ENCODE data around the gene ZNF285.
"Not testable (repeated sequence)": the region's sequence is repeated elsewhere in the genome, so short reads cannot be mapped to it uniquely, and the experiment has no call there.

The ZNF285 gene

DNA sequence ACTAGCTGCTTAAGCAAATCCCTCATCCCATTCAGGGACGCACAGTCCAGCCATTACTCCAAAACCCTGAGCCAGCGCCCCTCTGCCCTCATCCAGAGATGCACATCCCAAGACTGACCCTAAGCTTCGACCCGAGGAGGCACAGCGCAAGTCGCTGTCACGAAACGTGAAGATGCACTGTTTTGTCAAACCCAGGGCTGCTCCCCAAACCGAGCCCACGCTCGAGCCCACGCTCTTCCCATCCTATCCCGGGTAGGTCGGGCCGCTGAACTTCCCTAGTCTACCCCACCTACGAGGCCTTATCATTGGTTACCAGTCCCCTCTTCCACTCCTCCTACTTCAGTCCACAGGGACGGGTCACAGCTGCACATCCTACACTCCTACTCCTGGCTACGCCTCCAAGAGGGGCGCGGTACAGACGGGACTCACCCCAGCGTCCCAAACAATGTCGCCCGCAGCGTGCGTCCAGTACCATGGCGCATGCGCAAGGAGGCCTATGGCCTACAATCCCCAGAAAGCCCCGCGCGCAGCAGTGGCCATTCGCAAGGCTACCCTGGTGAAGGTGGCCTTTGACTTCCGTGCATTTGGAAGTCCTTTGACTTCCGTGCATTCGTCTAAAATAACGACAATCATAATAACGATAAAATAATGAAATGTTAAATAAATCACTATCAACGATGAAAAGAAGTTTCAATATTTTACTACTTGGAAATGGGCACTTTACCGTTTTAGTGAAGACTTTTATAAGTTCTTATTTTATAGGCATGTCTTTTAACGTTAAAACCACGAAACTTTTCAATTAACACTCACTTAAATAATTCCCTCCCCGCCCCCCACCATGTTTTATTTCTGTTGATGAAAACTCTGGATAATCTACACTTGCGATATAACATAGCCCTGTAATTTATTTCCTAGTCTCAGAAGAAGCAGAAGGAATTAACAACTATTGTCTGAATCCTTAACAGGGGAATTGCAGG, at the start of gene ZNF285:
ZNF285 (minus strand) TSS at position 470 of the 977 bp plus-strand sequence. CDS start 4,395 bp downstream, outside the sequence.
- DNase-seq (ENCODE audit: low spot score), result peak; percentile 65

DNA sequence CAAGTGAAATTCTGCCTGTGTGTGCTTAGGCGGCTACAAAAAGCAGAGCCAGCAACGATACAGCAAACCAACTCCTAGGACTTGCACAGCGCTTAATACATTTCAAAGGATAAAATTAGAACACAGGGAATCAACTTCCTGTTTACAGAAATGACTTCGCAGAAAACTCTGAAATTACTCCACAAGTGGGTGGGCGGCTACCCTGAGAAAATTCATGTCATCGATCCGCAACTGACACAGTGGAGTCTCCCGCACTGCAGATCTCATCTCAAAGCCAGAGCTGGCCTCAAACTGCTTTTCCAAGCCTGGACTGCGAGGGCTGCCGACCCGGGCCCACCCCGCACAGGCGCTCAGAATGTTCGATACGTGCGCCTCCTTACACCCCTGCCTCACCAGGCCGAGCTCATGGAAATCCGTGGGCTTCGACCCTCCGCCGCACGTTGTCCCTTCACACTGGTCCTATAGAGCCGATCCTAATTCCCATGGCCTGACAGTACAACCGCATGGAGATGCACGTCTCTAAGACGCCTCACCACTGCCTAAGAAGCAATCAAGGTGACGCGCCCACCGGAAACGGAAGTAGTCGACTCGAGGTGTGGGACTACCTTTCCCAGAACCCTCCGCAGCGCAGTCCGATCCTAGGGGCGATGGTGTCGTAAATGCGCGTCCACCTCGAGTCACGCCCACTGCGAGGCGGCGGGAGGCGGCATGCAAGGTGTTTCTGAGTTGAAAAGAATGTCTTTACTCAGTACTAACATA, 46.7 kb upstream of the ZNF285 start, which contains the start of gene ZNF229:
ZNF229 (minus strand) TSS at position 557 of the 759 bp plus-strand sequence. CDS start 5,625 bp downstream, outside the sequence.
- peak; percentile 57 for DNase-seq (ENCODE audit: low spot score)

DNA sequence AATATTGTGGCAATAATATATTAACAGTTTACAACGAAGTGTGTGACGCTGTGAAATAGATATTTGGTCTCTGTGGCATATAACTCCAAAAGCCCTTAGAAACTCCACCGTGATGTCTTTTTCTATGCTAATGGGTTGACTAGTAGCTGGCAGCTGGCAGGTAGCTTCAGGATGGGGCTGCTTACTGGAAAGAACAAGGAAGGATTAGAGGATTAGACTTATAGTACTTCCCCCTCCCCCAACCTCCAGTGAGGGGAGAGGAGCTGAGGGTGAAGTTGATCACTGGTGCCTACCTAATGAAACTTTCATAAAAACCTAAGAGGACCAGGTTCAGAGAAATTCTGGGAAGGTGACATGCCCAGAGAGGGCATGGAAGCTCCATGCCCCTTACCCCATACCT, 37.0 kb upstream of the ZNF285 start:
- DNase-seq (ENCODE audit: low spot score), result no peak

DNA sequence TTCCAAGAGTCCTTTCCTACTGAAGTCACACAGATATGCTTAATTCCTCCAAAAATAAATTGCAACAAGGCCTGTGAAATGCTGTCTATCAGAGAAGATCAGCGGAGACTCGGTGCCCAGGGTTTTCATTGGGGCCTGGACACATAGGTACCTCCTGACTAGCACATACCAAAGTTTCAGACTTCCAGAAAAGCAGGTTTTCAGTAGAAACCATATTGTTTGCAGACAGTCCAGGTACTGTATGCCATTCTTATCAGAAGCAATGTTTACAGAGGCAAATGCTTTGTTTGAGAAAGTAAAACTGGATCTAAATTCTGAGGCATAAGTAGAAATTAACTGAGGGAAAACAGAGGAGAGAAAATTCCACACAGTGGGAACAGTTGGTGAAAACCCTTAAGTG, 34.0 kb upstream of the ZNF285 start:
- no peak for DNase-seq (ENCODE audit: low spot score)

DNA sequence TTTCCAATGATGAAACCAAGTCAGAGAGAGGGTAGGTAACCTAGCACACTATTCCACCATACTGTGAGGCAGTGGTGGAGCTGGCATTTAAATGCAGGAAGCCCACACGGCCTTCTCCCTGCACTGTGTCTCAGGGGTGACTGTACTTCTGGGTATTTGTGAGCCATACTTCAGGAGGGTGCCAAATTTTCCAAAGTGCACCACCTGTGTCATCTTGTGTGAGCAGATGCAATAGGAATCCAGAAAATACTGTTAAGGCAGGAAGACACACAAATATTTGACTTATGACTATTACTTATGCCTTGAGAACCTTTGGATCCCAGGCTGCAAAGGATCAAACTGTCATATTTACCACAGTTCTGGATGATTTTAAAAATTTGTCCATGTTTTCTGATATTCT, 29.5 kb upstream of the ZNF285 start:
- no peak for DNase-seq (ENCODE audit: low spot score)

DNA sequence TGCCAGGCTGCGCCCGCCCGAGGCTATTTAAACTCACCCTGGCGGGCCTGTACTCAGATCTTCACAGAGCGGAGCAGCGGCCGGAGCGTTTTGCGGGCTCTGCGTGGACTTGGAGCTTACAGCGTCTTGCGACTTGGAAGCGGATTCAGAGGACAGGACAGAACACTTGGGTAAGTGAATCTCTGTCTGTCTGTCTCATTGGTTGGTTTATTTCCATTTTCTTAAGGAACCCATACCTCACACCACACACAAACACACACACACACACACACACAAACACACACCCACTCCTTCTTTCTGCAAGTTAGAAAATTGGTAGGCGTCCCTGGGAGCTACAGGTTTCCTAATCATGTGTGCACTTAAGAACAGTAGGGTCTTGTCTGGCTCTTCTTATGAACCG, 14.1 kb upstream of the ZNF285 start:
- not testable (repeated sequence) for DNase-seq (ENCODE audit: low spot score)

DNA sequence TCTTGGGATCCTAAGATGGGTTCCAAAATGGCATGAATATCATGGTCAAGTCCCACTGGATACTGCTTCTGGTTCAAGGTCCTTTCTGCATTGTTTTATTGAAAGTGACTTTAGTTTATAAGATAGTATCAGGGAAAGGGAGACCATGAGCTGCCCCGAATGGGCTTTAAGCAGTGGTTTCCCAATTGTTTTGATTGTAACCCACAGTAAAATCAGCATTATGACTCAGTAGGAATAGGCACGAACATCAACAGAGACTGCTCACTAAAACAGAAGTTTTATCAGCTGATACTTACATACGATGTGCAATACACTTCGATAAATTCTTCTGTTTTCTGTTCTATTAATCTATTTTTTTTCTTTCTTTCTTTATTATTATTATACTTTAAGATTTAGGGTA, 12.1 kb downstream of the ZNF285 start:
- not testable (repeated sequence) for DNase-seq (ENCODE audit: low spot score)

DNA sequence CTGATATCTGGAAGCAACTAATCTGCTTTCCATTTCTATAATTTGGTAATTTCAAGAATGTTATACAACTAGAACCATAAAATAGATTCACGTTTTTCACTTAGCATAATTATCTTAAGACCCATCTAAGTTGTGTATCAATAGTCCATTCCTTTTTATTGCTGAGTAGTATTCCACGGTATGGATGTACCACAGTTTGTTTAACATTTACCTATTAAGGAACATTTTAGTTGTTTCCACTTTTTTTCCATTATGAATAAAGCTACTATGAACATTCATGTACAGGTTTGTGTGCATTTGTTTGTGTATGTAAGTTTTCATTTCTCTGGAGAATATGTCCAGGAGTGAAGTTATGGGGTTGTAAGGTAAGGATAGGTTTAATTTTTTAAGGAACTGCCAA, 26.6 kb downstream of the ZNF285 start:
- no peak for DNase-seq (ENCODE audit: low spot score)

DNA sequence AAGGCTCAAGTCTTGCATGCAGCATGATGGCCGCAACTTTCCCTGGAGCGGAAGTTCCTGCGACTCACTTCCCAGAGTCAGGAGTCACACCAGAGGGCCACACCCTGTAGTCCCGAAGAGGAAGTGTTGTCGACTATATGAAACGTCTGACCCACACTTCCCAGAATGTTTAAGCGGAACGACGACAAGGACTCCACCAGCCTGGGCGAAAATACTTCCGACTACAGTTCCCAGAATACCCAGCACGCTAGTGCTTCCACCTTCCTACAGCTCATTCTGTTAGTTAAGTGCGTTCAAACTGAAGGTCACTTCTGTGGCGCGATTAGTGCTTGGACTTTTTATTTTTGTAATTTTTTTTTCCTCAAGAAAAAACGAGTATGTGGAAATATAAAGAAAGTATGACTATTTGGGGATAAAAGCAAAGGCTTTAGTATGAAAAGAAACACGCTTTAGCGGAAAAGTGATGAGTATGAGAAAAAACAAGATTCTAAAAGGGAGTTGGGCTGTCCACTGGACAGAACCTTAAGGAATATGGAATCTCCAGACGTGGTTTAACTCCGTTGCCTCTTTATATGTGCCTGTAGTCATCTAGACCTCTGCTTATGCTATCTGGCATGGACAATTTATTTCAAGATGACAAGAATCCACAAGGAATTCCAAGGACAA, 29.5 kb downstream of the ZNF285 start:
- DNase-seq (ENCODE audit: low spot score), result no peak

DNA sequence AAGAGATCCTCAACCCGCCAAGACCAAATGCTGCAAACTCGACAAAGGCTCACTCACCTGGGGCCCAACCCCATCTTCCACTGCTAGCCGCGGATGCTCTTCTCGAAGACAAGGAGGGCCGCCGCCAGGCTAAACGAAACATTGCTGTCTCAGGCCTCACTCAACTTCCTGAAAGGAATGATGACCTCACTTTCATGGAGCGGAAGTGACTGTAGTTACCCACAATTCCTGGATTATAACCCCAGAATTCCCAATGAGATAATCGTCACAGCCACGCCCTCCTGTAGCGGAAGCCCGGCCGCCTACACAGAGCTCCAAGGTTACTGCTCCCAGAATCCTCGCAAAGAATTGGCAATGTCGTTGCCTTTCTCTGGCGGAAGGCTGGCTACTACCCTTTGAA, 34.4 kb downstream of the ZNF285 start:
- no peak for DNase-seq (ENCODE audit: low spot score)

DNA sequence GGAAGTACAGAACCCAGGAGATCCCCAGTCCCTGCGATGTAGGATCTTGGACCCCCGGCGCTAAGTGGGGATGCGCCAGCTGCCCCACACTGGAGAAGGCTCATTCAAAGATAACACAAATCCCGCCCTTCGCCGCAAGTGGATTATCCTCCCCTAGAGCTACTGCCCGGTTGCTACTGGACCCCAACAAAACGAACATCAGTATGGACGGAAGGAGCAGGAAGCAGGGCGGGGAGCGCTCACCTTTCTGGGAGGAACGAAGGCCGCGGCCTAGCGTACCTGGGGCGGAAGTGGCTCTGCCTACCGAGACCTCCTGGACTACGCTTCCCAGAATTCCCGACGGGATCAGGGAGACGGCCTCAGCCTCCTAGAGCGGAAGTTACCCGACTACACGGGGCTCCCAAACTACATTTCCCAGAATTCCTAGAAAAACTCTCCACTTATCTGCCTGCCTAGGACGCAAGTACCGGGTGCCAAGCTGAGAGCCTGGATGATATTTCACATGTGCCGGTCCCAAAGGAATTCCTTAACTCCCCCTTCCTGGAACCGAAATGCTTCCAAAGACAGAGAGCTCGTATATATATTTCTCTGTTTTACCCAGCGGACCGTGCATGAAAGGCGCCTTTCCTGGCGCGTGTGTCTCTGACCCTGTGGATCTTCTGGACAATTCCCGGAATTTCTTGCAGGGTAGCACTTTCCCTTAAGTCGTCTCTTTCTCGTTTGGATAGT, 44.9 kb downstream of the ZNF285 start, which contains the start of gene ZNF112:
ZNF112 (minus strand) TSS at position 298 of the 729 bp plus-strand sequence. CDS start 16,141 bp downstream, outside the sequence.
- DNase-seq (ENCODE audit: low spot score), result no peak

DNA sequence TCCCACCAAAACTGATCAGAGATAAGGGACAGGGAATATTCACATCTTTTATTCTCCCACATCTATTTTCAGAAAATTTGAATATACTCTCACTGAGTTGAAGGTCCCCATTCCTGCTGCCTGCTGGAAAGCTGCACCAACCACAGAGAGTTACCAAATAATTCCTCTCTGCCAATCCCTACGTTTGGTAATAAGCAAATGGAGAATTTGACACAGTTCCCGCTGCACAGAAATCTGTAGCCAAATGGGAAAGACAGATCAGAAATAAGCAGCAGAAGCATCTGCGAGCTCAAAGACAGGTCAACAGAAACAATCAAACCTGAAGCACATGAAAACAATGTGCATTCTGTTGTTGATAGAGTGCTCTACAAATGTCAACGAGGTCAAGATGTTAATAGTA, 54.9 kb downstream of the ZNF285 start:
- no peak for DNase-seq (ENCODE audit: low spot score)

DNA sequence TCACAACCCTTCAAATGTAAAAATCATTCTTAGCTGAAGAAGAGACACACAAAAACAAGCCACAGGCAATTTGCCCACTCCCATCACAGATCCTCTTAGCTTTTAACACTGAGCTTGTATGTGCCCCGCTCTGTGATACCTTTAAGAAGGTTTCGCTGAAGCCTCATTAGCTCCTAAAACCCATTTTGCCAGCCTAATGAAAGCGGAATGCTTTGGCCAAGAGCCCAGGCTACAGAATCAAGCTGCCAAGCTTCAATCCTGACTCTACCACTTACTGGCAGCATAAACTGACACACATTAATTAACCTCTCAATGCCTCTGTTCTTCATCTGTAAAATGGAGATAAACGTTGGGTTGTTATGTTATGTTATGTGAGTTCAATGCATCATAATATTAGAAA, 55.4 kb downstream of the ZNF285 start:
- no peak for DNase-seq (ENCODE audit: low spot score)

DNA sequence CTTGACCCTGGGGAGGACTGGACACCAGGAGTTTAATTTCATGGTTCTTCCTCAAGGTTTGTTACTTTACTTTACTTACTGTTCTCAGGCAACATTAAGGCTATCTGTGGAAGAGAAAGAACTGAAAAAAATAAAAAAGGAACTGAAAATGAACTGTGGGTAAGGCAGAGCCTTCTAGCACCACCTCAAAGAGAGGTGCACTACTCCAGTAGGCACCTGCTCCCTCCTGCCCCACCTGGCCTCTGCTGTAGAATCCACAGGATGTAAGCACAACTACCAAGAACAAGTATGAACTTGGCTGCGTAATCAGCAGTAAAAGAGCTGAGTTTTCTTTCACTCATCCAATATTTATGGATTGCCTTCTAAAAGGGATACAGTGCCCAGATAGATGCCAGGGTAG, 57.2 kb downstream of the ZNF285 start:
- DNase-seq (ENCODE audit: low spot score), result no peak

DNA sequence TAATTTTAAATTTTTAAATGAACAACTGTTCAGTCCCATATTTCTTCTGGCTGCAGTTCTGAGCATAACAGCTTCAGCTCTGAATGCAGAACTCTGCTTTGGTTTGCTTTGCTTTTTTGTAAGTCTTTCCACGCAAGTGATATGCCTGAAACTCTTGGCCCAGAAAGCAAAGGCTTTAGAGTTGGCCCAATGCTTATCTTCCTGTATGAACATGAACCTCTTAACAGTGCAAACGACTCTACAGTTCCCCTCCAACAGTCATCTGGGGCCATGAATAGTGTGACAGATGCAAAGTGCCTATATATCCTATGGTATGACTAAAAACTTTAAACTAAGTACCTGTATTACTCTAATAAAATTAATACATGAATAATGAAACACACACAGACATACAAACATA, 59.6 kb downstream of the ZNF285 start:
- no peak for DNase-seq (ENCODE audit: low spot score)

DNA sequence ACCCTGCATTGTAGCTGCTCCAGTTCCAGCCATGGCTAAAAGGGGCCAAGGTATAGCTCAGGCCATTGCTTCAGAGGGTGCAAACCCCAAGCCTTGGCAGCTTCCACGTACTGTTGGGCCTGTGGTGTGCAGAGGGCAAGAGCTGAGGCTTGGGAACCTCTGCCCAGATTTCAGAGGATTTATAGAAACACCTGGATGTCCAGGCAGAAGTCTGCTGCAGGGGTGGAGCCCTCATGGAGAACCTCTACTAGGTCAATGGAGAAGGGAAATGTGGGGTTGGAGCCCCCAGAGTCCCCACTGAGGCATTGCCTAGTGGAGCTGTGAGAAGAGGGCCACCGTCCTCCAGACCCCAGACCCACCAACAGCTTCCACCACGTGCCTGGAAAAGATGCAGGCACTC, 66.8 kb downstream of the ZNF285 start:
- DNase-seq (ENCODE audit: low spot score), result not testable (repeated sequence)
